Subcutaneous abdominal adipose tissue (tissue), 5 donors: Measurements from ENCODE around the gene NFIB.

ENCODE experiments used
- H3K27ac ChIP-seq: one replicate; pipeline ENCODE4 v1.7.0; 2013; ENCODE audit warnings: low read depth, mild to moderate bottlenecking, inconsistent platforms, low read length, moderate library complexity
- H3K27me3 ChIP-seq, 5 donors: one replicate each; pipeline ENCODE4 v1.7.0; 2013; ENCODE audit warnings: low read length in 5 of 5, inconsistent platforms in 1 of 5; ENCODE audit not compliant: control insufficient read depth in 5 of 5, insufficient read depth in 4 of 5
- H3K36me3 ChIP-seq, 5 donors: one replicate each; pipeline ENCODE4 v1.7.0; 2013; ENCODE audit warnings: low read length in 5 of 5; ENCODE audit not compliant: control insufficient read depth in 5 of 5, insufficient read depth in 5 of 5
- H3K4me1 ChIP-seq, 5 donors: one replicate each; pipeline ENCODE4 v1.7.0; 2013; ENCODE audit warnings: low read length in 5 of 5, mild to moderate bottlenecking in 3 of 5, moderate library complexity in 1 of 5; ENCODE audit not compliant: control insufficient read depth in 5 of 5, insufficient read depth in 5 of 5
- H3K4me3 ChIP-seq, 5 donors: one replicate each; pipeline ENCODE4 v1.7.0; 2013; ENCODE audit warnings: low read length in 5 of 5, low read depth in 1 of 5
- H3K9ac ChIP-seq, 5 donors: one replicate each; pipeline ENCODE4 v1.7.0; 2013; ENCODE audit warnings: low read length in 5 of 5, mild to moderate bottlenecking in 4 of 5, moderate library complexity in 3 of 5
- H3K9me3 ChIP-seq, 5 donors: one replicate each; pipeline ENCODE4 v1.7.0; 2013; ENCODE audit warnings: low read length in 5 of 5; ENCODE audit not compliant: control insufficient read depth in 5 of 5
- donor health status: healthy.
- donor health status: healthy.
- donor health status: healthy.
- donor health status: healthy.
- donor health status: healthy.

The NFIB gene

GRCh38 chr9:14198841-14199455, 115.0 kb downstream of the NFIB start:
- Histone ChIP-seq H3K4me3 (peak overlapping the region in 4 of 5 donors; percentile 5 to 48 (median 29)), H3K27ac (peak overlapping the region; percentile 86), H3K27me3 (no peaks in the 10 kb centered on the region), H3K36me3 (no peaks in the 10 kb centered on the region), H3K9me3 (no peaks in the 10 kb centered on the region), H3K9ac (peak overlapping the region in 3 of 5 donors; percentile 34 to 52 (median 50)), H3K4me1 (peaks cover 7 to 60% (median 40%) of the 10 kb centered on the region in 5 donors)

DNA sequence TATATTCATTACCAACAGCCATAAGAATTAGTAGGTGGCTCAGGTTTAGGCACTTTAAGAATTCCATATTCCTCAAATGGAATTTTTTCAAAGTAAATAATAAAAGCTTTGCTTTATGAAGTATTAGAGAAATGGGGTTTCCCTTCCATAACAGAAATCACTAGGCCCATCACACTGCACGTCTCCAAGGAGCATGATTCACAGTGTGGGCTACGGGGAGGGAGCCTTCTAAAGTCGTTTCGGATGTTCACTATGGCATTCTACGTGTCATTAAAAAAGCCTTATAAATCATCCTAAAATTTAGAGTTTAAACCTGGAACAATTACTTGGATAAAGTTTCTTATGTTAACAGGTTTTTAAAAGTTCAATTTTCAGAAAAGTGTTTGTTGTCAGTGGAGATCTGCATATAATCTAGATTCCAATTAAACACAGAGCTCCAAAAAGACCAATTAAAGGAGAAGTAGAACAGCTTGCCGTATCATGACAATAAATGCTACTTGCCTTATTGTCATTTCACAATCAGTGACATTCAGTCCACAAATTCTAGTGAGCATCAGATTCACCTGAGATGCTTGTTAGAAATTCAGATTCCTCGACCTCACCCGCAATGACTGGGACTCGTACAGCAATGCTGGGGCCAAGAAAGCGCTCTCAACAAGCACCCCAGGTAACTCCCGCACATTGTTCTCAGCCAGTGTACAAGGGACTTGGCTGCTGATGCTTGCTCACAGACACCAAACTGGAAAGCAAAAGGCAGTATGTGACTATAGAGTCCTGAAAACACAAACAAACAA, 115.7 kb downstream of the NFIB start:
- Histone ChIP-seq H3K9ac (peak overlapping the region in 3 of 5 donors; percentile 34 to 52 (median 50)), H3K36me3 (no peaks in the 10 kb centered on the region), H3K4me1 (peaks cover 7 to 62% (median 34%) of the 10 kb centered on the region in 5 donors), H3K9me3 (no peaks in the 10 kb centered on the region), H3K27ac (peak overlapping the region; percentile 86), H3K27me3 (no peaks in the 10 kb centered on the region), H3K4me3 (peak overlapping the region in 4 of 5 donors; percentile 5 to 48 (median 29))

DNA sequence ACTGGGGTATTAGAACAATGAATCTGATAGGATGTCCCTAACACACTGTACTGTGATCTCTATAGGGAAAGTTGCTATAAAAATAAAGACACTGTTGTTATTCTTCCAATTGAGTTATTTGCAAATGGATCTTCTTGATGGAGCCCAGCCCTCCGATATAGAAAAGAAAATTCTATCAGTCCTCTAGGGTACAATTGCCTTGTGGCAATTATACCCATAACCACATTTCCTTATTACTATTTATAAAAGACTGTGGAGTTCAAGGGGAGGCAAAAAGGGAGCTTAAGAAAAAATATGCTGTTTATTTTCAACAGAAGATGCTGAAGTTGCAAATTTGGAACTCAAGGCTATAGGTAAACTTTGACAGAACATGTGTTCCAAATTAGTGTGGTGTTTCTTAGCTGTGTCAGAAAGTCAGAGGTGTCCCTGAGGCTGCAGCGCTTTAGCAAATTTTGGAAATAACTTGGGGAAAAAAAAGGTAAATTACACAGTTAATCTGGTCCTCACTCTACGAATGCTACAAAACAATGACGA, 116.5 kb downstream of the NFIB start:
- H3K4me1 ChIP-seq = peaks cover 7 to 60% (median 26%) of the 10 kb centered on the region in 5 donors
- H3K9ac ChIP-seq = peak overlapping the region in 2 of 5 donors; percentile 13
- no peaks in the 10 kb centered on the region for H3K27me3 ChIP-seq
- no peak overlapping the region for H3K4me3 ChIP-seq
- H3K36me3 ChIP-seq = no peaks in the 10 kb centered on the region
- H3K9me3 ChIP-seq = no peaks in the 10 kb centered on the region
- H3K27ac ChIP-seq = peak overlapping the region; percentile 86

DNA sequence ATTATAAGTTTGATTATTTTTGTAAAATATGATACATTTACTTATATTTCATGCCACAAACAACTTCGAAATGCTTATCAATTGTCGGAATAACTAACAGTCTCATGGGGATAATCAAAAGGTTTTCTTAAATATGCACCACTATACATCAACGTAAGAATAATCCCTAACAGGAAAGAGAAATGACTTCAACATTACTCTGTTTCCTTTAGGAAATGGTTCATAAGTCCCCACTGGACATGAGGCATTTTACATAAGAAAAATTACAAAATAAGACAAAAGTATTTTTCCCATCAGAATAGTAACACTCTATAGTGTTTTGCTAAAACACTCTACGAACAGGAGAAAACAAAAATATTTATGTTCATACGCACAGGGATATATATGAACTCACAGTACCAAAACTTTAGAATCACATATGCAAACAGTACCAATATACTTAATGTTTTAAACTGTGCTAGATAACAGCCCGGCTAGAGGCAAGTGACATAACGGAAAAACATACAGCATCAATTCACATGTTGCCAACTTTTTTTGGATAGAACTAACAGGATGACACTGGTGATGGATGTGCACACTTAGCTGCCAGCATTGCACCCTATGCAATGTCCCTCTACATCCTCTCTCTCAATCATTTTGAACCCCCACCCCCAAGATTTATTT, 120.5 kb downstream of the NFIB start:
- H3K27me3 ChIP-seq = no peaks in the 10 kb centered on the region
- no peaks in the 10 kb centered on the region for H3K9me3 ChIP-seq
- peaks cover 4 to 43% (median 14%) of the 10 kb centered on the region in 5 donors for H3K4me1 ChIP-seq
- no peaks in the 10 kb centered on the region for H3K36me3 ChIP-seq
- H3K27ac ChIP-seq = no peak overlapping the region
- no peak overlapping the region for H3K9ac ChIP-seq
- H3K4me3 ChIP-seq = no peak overlapping the region

GRCh38 chr9:14192556-14192955, 121.4 kb downstream of the NFIB start:
- Histone ChIP-seq H3K9ac (no peak overlapping the region), H3K27me3 (no peaks in the 10 kb centered on the region), H3K4me3 (no peak overlapping the region), H3K27ac (no peak overlapping the region), H3K36me3 (no peaks in the 10 kb centered on the region), H3K9me3 (no peaks in the 10 kb centered on the region), H3K4me1 (peaks cover 2 to 41% (median 16%) of the 10 kb centered on the region in 5 donors)

- Histone ChIP-seq H3K4me3 (no peak overlapping the region), H3K4me1 (peaks cover 2 to 37% (median 19%) of the 10 kb centered on the region in 5 donors), H3K27me3 (no peaks in the 10 kb centered on the region), H3K36me3 (no peaks in the 10 kb centered on the region), H3K9me3 (no peaks in the 10 kb centered on the region), H3K27ac (no peak overlapping the region), H3K9ac (no peak overlapping the region)
Measured at GRCh38 chr9:14191512-14191911, 122.4 kb downstream of the NFIB start.

- Histone ChIP-seq H3K4me1 (peaks cover 2 to 37% (median 22%) of the 10 kb centered on the region in 5 donors), H3K9ac (no peak overlapping the region), H3K27me3 (no peaks in the 10 kb centered on the region), H3K9me3 (no peaks in the 10 kb centered on the region), H3K36me3 (no peaks in the 10 kb centered on the region), H3K4me3 (no peak overlapping the region), H3K27ac (no peak overlapping the region)
Measured at GRCh38 chr9:14190240-14190639, 123.7 kb downstream of the NFIB start.

GRCh38 chr9:14189578-14189977, 124.4 kb downstream of the NFIB start:
- Histone ChIP-seq H3K27ac (no peak overlapping the region), H3K36me3 (no peaks in the 10 kb centered on the region), H3K4me1 (peaks cover 2 to 31% (median 22%) of the 10 kb centered on the region in 5 donors), H3K9me3 (no peaks in the 10 kb centered on the region), H3K4me3 (no peak overlapping the region), H3K27me3 (no peaks in the 10 kb centered on the region), H3K9ac (no peak overlapping the region)

DNA sequence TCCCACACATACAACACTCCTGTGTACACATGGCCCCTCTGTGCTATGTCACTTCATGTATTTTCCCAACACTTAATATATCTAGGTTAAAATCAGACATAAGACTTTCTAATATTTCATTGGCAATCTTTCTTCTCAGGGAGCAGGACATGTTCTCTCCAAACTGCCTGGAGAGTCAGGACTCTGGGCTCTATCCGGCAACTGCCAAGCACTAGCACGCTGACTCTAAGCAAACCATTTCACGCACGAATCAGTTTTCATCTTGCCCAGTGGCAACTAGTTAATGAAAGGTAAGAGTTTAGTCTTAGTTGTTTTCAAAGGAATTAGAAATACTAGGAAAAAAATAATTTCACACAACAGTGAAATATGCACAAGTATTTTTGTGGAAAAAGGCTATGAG, 124.8 kb downstream of the NFIB start:
- H3K27ac ChIP-seq = no peak overlapping the region
- no peaks in the 10 kb centered on the region for H3K9me3 ChIP-seq
- no peaks in the 10 kb centered on the region for H3K27me3 ChIP-seq
- no peaks in the 10 kb centered on the region for H3K36me3 ChIP-seq
- peaks cover 2 to 27% (median 22%) of the 10 kb centered on the region in 5 donors for H3K4me1 ChIP-seq
- no peak overlapping the region for H3K9ac ChIP-seq
- H3K4me3 ChIP-seq = no peak overlapping the region
